Endothelial cell of umbilical vein (primary cell): ENCODE results near the gene ACVRL1. TPM values are rescaled to one million over a fixed set of nuclear protein-coding genes. Genes with fewer than 3 reads are reported as not detected.

Source experiments
- BruUV-seq: library from RNA; stranded (reverse); fragments of 400-500 nt; replicated peaks from 2 replicates; lab custom pipeline; 2021; lab: Mats Ljungman, UMichigan
- CTCF ChIA-PET: fragments of 300-600, 350-600 bp; sonication (Branson Sonifier 250); formaldehyde crosslinking; loops from one replicate; lab custom pipeline; 2021; ENCODE audit warnings: antibody characterized with exemption, inconsistent platforms; lab: Charles Lee
- POLR2A ChIA-PET: fragments of 300-600, 350-600 bp; sonication (Branson Sonifier 250); formaldehyde crosslinking; loops from one replicate; lab custom pipeline; 2021; ENCODE audit warnings: antibody characterized with exemption, inconsistent platforms; lab: Charles Lee
- DNase-seq: peaks from one replicate; pipeline ENCODE4 v3.0.0-alpha.2; 2011; ENCODE audit warnings: low read depth, low spot score
- FAIRE-seq: peaks from 2 replicates; lab custom pipeline; 2011; peaks lifted over from hg19 to GRCh38; lab: Jason Lieb, UNC
- H2AFZ ChIP-seq: 2 replicates; pipeline ENCODE4 v1.6.0; 2012; ENCODE audit warnings: low read depth, low read length, control low read depth, inconsistent platforms
- H3K27ac ChIP-seq: 2 replicates; pipeline ENCODE4 v1.5.1; 2011; ENCODE audit warnings: low read depth, mild to moderate bottlenecking, control low read depth, low read length, moderate library complexity; ENCODE audit not compliant: insufficient read depth
- H3K27me3 ChIP-seq, 2 experiments: 2 replicates each; pipeline versions ENCODE4 v1.6.0 to v1.6.1; 2011; ENCODE audit warnings: low read length in 2 of 2, mixed read lengths in 1 of 2; ENCODE audit not compliant: control insufficient read depth in 2 of 2, insufficient read depth in 2 of 2
- H3K36me3 ChIP-seq, 2 experiments: 2 replicates in 1 of 2; 3 replicates in 1 of 2; pipeline ENCODE4 v1.5.1; 2011; ENCODE audit warnings: low read length in 2 of 2, mild to moderate bottlenecking in 1 of 2, moderate library complexity in 1 of 2; ENCODE audit not compliant: control insufficient read depth in 2 of 2, insufficient read depth in 2 of 2; ENCODE audit errors: extremely low read depth in 1 of 2
- H3K4me1 ChIP-seq: 3 replicates; pipeline ENCODE4 v1.5.1; 2011; ENCODE audit warnings: mild to moderate bottlenecking, low read length; ENCODE audit not compliant: control insufficient read depth, insufficient read depth; ENCODE audit errors: extremely low read depth
- H3K4me2 ChIP-seq: 2 replicates; pipeline ENCODE4 v1.6.1; 2011; ENCODE audit warnings: low read length, control low read depth, mixed read lengths; ENCODE audit not compliant: insufficient read depth
- H3K4me3 ChIP-seq, 3 experiments: fragments of 200-600 bp in 1 of 3; sonication (generic), shearing (Covaris generic) in 1 of 3; replicated peaks in 1 of 3; 2 replicates each; pipeline ENCODE4 v1.5.1; 2011 to 2016; ENCODE audit warnings: control low read depth in 3 of 3, low read length in 3 of 3, mild to moderate bottlenecking in 2 of 3, inconsistent platforms in 1 of 3, low read depth in 1 of 3, moderate library complexity in 1 of 3; ENCODE audit not compliant: insufficient read depth in 1 of 3
- H3K79me2 ChIP-seq: 2 replicates; pipeline ENCODE4 v1.6.0; 2012; ENCODE audit warnings: low read length, inconsistent platforms; ENCODE audit not compliant: control insufficient read depth, insufficient read depth
- H3K9ac ChIP-seq: replicated peaks from 2 replicates; pipeline ENCODE3; 2011; ENCODE audit warnings: low read length, control low read depth; ENCODE audit not compliant: insufficient read depth; ENCODE audit errors: extremely low read depth
- H3K9me1 ChIP-seq: replicated peaks from 3 replicates; pipeline ENCODE4 v1.6.0; 2011; ENCODE audit warnings: mild to moderate bottlenecking, low read length; ENCODE audit not compliant: control insufficient read depth, insufficient read depth; ENCODE audit errors: extremely low read depth
- H3K9me3 ChIP-seq: replicated peaks from 2 replicates; pipeline ENCODE4 v1.5.1; 2012; ENCODE audit warnings: low read length, inconsistent platforms; ENCODE audit not compliant: control insufficient read depth, insufficient read depth
- H4K20me1 ChIP-seq: replicated peaks from 2 replicates; pipeline ENCODE3; 2011; ENCODE audit warnings: mild to moderate bottlenecking, low read length; ENCODE audit not compliant: control insufficient read depth, insufficient read depth; ENCODE audit errors: extremely low read depth
- EZH2 ChIP-seq: IDR thresholded peaks from 2 replicates; pipeline ENCODE4 v1.6.1; 2012; ENCODE audit warnings: borderline replicate concordance, low read depth, mild to moderate bottlenecking, moderate library complexity, low read length, inconsistent platforms; ENCODE audit not compliant: severe bottlenecking
- POLR2AphosphoS5 ChIP-seq: IDR thresholded peaks from 2 replicates; pipeline ENCODE4 v1.6.1; 2012; ENCODE audit warnings: low read depth, mild to moderate bottlenecking, control low read depth, low read length, moderate library complexity; ENCODE audit not compliant: insufficient read depth
- dilution Hi-C: fragments of 300-500 bp; cut with MboI; formaldehyde crosslinking; loops from one replicate; pipeline ENCODE4 v1.15.0; 2019; ENCODE audit warnings: low sequenced_read_pairs; ENCODE audit not compliant: extremely low pct_ligation_motif_present
- intact Hi-C: fragments of 100-400 bp; cut with micrococcal nuclease; formaldehyde crosslinking; loops from one replicate; pipeline ENCODE4 v1.10.0; 2022
- polyA plus RNA-seq, 4 experiments: library from polyadenylated mRNA; depleted of rRNA in 3 of 4; stranded (reverse) in 3 of 4; unstranded in 1 of 4; fragments of >200 nt; gene quantifications; 2 replicates each; pipeline versions ENCODE4 v1.2.1 to v1.2.3, GENCODE V29; 2011 to 2012; ENCODE audit warnings: missing spikeins in 1 of 4
- total RNA-seq: library from RNA; stranded (reverse); gene quantifications from 2 replicates; pipeline ENCODE4 v1.2.3, GENCODE V29; 2021
- TF ChIP-seq, protein P1 (sequence below): IDR thresholded peaks from 2 replicates; pipeline ENCODE4 v1.6.1; 2011; ENCODE audit not compliant: insufficient read depth, insufficient read length

Gene ACVRL1
- total and polyA plus RNA-seq, 2 donors (not counting 3 experiments of a cell fraction or from before 2014, with no cell fraction given) = 355 to 404 TPM

DNA sequence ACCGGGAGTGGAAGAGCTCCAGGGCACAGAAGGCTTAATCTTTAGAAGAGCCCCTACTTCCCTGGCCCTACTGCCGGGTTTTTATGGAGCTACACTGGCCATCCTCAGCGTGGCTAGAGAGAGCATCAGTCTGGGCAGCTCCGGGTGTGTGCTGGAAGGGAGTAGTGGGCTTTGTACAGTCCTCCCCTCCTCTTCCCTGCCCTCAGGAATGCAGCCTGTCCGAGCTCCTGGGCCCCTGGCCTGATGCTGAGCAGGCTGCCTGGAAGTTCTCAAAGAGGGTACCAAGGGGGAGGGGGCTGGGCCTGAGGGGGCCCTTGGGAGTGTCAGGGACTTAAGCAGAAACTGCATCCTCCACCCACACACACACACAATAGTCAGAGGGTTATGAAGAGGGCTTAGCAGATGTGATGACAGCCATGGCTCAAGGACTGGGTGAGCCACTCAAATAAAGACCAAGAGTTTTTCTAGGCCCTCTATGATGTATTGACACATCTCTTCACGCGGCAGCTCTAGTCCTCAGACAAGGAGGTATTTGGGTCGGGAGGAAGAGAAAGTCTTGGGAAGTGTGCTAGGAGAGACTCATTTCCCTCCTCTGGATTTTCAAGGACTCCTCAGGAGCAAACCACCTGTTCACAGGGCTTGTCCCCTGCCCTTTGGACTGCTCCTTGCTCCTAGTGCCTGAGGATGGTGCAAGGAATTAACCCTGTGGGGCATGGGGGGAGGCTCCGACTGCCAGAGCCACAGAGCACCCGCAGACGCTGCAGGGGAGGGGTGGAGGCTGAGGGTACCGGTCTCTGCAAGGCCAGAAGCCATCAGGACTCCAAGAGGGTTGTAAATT is 42.3 kb upstream of the ACVRL1 start:
- intact Hi-C loops (no loop called here), dilution Hi-C loops (no loop called here)
- Histone ChIP-seq H3K27me3 (no peaks in the 10 kb centered on the region), H3K9ac (no peak overlapping the region), H3K9me3 (no peaks in the 10 kb centered on the region), H2AFZ (no peak overlapping the region), H3K9me1 (no peaks in the 10 kb centered on the region), H3K36me3 (no peaks in the 10 kb centered on the region), H3K4me1 (peaks cover 6% of the 10 kb centered on the region), H3K4me2 (no peak overlapping the region), H3K4me3 (no peak overlapping the region), H3K27ac (no peak overlapping the region), H3K79me2 (no peaks in the 10 kb centered on the region), H4K20me1 (no peaks in the 10 kb centered on the region)
- CTCF ChIA-PET = interaction anchor here (2.4 to 3.8 kb wide), 3 partner anchors 8 to 41 kb away, joined by 8 to 32 read pairs (median 12); no protein-coding TSS in a partner anchor
- DNase-seq (no peak), FAIRE-seq (no peak)
- BruUV-seq = no TSS peak
- POLR2A ChIA-PET = interaction anchor here (0.9 kb wide), 1 partner anchor 10 kb away, joined by 3 read pairs; no protein-coding TSS in a partner anchor
- TF ChIP-seq, protein P1, sequence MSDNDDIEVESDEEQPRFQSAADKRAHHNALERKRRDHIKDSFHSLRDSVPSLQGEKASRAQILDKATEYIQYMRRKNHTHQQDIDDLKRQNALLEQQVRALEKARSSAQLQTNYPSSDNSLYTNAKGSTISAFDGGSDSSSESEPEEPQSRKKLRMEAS = no peak
- no peak for TF ChIP-seq EZH2

DNA sequence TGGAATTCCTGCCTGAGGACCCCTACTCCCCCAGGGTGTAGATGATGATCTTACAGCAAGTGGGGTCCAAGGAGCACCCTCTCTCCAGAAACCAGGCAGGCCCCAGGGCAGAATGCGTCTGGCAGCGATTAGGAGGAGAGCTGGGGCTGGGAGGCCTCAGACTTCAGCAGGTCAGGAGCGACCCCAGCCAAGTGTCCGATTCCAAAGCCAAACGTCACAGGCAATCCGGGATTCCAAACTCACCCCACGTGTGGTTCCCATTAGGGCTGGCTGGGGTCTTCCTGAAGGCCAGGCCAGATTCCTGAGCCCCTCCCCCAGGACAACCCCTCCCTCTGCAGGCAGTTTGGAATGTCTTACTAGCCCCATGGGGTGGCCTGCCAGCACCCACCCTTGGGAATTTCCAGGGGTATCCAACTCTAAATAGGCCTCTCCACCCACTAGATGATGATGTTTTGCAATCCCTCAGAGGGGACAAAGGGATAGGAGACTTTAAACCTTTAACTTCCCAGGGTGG is 41.5 kb upstream of the ACVRL1 start:
- no peak for TF ChIP-seq POLR2AphosphoS5
- no peak overlapping the region for H3K4me3 ChIP-seq
- H3K9me3 ChIP-seq = no peaks in the 10 kb centered on the region
- no TSS peak for BruUV-seq
- H3K27ac ChIP-seq = no peak overlapping the region
- dilution Hi-C loops (no loop called here), intact Hi-C loops (no loop called here)
- no peaks in the 10 kb centered on the region for H3K79me2 ChIP-seq
- H4K20me1 ChIP-seq = no peaks in the 10 kb centered on the region
- DNase-seq (no peak), FAIRE-seq (no peak)
- H3K27me3 ChIP-seq = no peaks in the 10 kb centered on the region
- no peaks in the 10 kb centered on the region for H3K36me3 ChIP-seq
- H2AFZ ChIP-seq = no peak overlapping the region
- POLR2A ChIA-PET = no interaction called here
- no peak overlapping the region for H3K4me2 ChIP-seq
- CTCF ChIA-PET = interaction anchor here (0.7 to 1.6 kb wide), 2 partner anchors 10 to 11 kb away, joined by 3 to 8 read pairs; no protein-coding TSS in a partner anchor
- H3K9ac ChIP-seq = no peak overlapping the region
- H3K4me1 ChIP-seq = peaks cover 6% of the 10 kb centered on the region
- no peaks in the 10 kb centered on the region for H3K9me1 ChIP-seq
